HG03280 (cell line): ENCODE data around the gene SEC62.

ENCODE experiments used
- ATAC-seq: cut with Tn5 transposase; IDR thresholded peaks from one replicate; pipeline ENCODE4 v1.9.1; 2021; ENCODE audit warnings: mild to moderate bottlenecking, moderate library complexity; ENCODE audit not compliant: unreplicated experiment

The SEC62 gene

DNA sequence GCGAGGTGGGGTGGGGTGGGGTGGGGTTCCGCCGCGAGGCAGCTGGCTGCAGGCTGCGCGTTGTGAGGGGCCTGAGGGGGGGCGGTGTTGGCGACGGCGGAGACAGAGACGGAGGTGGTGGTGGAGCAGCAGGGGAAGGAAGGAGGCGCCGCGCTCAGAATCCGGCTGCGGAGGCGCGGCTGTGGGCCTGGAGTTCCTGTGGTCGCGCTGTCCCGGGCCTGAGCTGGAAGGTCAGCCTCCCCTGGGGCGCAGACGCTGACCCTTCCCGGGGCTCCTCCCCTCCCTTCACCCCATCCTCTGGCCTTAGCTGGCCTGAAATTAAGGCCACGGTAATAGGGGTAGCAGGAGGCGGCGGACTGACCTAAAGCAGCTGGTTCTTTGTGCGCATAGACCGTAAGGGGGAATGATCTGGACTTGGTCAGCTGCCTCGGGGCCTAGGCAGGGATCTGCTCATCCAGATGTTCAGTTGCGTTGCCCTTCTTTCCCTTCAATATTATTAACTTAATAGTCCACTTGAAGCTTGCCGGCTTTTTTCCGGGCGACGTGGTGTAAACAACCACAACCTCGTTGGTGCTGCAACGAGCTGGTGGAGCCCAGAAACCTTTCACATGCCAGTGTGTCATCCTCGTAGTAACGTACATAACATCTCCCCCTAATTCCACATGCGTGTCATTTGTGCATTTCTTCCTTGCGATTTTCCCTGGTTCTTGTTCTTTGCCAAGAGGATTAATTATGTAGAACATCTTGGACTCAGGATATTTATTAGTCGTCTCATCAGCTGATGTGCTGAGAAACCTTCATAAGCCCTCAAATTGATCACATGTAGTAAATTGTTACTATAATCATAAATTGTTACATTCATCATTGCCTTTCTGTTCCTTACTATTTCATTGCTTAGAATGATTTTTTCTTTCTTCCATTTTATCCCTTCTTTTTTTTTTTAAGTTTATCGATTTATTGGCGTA is 626 bp downstream of the SEC62 start:
- ATAC-seq, result peak; percentile 38

DNA sequence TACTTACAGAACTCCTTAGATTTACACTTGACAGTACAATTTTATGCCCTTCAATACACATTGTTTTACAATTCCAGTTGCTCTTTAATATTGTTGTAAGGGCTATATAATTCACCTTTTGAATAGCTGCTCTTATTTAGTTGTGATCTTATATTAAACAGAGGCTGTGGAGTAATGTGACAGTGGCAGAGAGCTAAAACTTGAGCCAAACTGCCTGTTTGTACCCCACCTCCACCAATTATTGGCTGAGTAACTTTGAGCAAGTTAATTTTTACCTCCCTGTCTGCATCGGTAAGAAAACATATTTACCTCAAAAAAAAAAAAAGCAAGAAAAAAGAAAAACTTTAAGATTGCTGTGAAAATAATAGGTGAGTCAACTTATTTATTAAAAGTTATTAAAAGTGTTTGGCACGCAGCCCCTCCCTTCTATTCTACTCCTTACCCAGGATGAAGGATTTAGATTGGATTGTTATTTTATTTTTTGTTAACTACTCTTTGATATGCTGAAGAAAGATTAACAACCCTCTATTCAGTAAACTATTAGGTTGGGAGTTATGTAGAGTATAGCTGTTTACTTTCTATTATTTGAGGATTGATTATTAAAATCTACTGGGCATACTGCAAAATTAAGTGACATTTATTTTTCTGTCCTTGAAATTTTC is 1.7 kb downstream of the SEC62 start:
- ATAC-seq, result no peak

DNA sequence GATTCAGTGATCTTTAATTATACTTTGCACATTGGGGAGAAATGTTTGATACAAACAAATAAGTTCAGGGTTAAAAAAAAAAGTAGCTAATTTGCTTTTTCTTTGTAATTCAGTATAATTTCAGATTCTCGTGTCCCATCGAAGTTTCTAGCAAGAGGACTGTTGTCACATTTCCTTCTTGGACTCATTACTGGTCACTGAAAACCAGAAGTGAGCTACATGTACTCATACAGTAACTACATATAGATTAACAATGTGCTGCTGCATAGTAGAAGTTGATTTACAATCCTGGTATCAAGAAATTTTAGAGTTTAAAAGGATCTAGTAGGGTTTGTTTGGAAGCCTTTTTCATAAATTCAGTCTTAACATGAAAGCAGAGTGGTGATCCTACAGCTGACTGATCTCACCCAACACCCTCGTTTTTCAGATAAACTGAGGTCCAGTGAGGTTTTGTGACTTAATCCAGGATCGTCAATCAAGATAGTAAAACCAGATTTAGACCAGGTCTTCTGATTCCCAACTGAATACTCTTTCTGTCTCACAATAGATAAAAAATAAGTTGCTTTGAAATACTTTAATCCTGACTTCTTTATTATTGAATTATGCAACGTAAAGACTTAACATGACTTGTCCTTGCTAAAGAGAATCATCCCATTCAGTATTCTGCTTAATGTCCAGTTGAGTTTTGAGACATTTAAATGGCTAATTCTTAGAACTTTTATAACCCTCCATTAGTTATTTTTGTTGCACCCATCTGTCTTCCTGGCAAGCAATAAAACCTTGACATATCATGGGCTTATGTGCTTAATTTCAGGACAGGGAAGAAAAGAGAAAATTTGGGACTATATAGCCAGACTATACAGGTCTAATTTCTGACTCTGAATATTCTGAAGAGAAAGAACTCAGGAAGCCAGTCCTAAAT is 2.8 kb downstream of the SEC62 start:
- ATAC-seq, result no peak

DNA sequence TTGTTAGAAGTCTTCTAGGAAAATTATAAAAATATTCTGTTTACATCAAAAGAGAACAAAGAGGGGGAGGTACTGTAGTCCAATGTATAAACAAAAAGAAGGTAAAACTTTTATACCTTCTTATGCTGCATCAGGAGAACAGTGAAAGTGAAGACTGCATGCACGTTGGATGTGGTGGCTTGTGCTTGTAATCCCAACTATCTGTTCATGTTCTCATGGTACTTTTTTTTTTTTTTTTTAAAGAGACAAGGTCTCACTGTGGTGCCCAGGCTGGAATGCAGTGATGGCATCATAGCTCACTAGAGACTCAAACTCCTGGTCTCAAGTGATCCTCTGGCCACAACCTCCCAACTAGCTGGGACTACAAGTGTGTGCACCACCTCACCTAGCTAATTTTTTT is 4.2 kb downstream of the SEC62 start:
- ATAC-seq, result no peak

DNA sequence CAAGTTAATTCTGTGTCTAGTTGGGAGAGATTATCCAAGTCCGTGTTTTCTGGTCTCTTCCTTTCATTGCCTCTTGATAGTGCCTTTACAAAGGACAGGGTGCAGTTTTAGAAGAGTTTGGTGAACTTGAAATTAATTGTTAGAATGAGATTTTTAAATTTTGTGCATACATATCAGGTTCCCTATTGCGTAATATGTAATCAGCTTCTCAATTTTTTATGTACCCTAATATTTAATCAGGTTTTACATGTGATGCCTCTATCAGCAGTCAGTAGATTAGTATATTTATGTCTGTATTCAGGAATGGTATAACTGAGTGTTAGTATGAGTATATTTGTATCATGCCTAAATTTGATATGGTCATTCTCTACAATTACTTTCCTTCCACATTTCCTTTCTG is 4.9 kb downstream of the SEC62 start:
- ATAC-seq, result no peak

DNA sequence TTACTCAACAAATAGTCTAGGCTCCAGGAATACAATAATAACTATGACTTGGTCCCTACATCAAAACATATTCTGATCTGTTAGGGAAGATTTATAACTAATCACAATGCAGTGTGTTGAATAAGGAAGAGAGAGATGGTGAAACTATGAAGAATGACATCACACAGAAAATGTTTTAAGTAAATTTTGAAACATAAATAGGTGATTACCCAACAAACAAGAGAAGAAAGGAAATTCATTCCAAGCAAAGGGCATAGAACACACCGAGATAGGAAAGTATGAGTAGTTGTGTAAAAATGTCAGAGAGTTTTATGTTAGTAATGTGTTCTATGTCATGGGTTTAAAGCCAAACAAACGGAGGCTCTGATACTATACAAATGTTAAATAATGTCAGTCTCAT is 13.4 kb downstream of the SEC62 start:
- ATAC-seq, result no peak

DNA sequence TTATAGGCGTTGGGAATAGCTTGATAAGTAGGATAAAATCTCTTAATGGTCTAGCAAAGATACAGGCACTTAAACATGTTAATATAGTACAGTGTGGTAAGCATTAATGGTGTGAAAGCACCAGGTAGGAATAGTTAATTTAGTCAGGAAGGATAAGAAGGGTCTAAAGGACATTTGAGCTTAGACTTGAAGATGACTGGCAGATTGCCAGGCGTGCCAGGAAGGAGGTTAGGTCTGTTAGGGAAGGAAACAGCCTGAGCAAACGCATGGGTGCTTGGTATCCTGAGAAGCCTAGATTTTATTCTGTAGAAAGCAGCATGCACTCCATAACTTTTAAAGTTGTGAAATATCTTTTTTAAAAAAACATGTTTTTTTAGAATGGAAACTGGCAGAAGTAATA is 17.7 kb downstream of the SEC62 start:
- ATAC-seq, result no peak

DNA sequence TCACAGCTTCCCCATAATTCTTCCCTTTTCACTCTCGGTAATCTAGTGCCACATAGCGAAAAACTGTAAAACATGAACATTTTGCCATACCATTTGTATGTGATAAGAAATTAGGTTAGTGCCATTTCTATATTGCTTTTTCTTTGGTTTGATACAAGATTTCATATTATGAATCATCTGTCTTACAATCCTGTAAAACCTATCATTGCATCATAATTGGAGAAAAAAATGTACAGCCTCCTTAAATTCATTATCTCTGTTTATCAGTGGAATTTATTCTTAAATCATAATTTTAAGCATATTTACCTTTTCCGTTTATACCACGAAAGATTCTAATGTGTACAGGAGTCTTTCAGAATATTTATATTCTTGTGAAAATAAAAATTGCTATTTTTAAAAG is 23.8 kb downstream of the SEC62 start:
- ATAC-seq, result no peak

DNA sequence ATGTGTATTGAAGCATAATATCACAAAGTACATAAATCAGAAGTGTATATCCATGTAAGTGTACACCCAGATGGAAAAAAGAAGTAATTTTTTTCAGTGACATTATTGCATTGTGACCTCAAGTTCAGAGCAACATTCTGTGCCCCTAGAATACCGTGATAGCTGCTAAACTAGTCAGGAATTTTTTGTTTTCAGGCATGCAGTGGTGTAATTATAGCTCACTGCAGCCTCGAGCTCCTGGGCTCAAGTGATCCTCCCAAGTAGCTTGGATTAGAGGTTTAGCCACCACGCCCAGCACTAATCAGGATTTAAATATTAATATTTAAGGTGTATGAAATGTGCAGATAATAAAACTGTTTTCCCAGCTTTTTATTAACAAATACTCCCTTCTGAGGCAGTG is 25.5 kb downstream of the SEC62 start:
- ATAC-seq, result no peak

DNA sequence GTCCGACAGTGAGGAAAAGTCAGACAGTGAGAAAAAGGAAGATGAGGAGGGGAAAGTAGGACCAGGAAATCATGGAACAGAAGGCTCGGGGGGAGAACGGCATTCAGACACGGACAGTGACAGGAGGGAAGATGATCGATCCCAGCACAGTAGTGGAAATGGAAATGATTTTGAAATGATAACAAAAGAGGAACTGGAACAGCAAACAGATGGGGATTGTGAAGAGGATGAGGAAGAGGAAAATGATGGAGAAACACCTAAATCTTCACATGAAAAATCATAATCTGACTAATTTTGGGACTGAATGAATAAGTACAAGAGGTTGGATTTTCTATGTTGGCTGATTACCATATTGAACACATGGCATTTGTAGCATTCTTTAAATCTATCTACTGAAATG is 26.2 kb downstream of the SEC62 start:
- ATAC-seq, result no peak

DNA sequence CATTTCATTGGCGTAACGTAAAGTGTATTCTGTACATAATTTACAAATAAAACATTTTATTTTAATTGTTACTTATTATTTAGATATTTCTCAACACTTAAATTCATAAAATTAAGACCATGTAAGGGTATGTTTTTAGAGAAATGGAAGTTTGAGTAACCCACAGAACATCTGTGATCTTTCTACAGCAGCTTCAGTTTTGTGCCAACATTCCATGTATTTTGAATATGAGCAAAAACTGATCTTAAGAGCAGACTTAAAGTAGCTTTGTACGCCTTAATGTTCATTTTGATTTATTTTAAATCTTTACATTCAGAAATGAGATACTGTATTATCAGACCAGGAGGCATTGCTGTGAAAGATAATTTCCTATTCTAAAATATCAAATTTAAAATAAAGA is 27.2 kb downstream of the SEC62 start:
- ATAC-seq, result no peak

DNA sequence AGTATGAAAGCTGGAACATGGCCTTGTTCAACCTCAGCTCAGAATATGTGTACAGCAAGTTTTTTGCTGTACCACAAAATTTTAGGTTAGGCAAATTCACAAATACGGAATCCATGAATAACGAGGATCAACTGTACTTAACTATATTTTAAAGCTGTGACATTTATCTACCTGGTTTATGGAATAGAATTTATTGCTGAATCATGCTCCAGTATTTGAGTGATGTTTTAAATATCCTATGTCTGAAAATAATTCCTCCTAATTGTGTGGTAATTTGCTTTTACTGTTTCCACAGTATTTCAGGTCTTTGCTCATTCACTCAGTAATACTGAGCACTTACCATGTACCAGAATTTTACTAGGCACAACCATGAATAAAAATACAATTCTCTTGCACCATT is 29.5 kb downstream of the SEC62 start:
- no peak for ATAC-seq

DNA sequence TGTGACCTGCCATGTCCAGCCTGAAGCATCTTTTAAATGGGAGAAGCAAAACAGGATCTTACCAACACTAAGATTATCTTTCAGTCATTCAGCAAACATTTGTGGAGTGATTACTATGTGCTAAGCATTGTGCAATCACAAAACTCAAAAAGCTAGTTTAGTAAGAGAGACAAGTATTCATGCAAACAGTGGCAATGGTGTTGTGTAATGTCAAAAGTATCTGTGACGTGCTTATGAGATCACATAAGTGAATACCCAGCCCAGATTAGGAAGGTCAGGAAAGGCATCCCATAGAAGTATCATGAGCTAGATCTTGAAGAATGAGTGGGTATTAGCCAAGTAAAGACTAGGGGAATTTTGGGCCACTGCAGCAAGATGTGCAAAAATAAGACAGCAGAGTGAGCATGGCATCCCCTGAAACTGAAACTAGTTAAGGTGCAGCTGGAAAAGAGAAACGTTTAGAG is 32.1 kb downstream of the SEC62 start:
- ATAC-seq, result peak; percentile 18

DNA sequence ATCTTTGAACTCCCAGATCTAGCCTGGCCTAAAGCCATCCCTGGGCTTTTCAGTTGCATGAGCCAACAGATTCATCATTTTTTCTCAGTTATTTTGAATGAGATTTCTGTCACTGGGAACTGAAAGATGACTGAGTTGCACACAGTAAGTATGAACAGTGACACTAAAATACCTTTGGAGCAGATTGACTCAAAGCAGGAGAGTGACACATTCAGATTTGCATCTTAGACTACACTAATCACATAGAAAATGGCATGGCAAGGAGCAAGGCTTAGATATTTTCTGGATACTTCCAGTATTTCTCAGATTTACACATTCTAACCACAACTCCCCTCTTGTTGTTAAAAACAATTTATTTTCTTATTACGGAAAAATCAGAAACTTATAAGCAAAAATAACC is 32.8 kb downstream of the SEC62 start:
- ATAC-seq, result peak; percentile 84

DNA sequence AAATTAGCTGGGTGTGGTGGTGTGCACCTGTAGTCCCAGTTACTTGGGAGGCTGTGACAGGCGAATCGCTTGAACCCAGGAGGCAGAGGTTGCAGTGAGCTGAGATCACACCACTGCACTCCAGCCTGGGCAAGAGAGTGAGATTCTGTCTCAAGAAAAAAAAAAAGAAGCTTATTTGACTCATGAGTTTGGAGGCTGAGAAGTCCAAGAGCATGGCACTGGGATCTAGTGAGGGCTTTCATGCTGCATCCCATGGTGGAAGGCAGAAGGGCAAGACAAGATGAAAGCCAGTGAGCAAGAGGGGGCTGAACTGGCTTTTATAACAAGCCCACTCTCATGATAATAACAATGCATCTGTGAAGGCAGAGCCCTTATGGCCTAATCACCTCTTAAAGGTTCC is 33.4 kb downstream of the SEC62 start:
- no peak for ATAC-seq

DNA sequence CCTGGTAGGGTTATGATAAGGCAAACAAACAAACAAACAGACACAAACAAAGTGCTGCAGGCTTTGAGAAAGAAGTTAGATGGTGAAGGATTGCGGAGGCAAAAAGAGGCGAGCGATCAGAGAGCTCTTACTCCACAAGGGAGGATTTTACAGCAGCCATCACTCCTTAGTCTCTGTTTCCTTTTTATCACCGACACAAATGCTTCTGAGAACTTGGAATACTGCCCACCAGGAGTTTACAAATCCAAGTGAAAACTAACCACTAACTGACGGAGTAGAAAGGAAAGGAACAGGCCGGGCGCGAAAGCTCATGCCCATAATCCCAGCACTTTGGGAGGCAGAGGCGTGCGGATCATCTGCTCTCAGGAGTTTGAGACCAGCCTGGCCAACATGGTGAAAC is 35.6 kb downstream of the SEC62 start:
- ATAC-seq, result no peak

DNA sequence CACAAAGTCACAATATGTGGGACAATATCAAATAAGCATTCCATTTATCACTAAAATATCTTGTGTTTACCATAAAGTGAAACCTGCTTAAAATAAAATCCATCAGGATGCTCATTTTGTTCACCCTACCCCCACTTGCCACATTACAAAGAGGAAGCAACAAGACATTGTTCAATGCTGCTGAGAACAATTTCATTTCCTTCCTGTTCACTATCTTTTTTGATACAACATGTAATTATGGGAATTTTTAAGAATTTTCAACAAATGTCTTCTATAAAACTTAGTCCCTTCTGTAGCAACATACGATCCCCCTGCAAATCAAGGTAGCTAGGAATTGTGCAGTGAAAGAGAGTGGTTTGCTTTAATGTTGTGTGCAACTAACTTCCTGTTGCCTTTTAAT is 36.3 kb downstream of the SEC62 start:
- ATAC-seq, result no peak

DNA sequence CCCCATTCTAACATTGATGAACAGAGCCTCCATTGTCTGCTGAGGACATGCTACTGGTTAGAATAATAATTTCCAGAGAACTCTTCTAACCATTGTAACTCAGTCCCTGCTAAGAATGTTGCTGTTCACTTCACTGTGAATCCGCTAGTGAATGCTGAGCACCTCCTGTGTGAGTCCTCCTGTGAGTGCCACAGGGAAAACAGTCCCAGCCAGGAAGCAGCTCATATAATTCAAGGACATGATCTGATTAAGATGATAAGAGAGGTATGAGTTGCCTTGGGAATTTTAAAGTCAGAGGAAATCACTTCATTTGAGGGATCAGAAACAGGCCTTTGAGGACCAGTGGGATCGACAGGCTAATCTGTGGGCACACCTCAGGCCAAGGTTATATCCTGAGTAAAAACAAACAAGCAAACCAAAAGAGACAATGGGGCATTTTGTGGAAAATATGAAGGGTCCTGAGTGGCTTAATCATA is 37.3 kb downstream of the SEC62 start:
- ATAC-seq, result no peak

DNA sequence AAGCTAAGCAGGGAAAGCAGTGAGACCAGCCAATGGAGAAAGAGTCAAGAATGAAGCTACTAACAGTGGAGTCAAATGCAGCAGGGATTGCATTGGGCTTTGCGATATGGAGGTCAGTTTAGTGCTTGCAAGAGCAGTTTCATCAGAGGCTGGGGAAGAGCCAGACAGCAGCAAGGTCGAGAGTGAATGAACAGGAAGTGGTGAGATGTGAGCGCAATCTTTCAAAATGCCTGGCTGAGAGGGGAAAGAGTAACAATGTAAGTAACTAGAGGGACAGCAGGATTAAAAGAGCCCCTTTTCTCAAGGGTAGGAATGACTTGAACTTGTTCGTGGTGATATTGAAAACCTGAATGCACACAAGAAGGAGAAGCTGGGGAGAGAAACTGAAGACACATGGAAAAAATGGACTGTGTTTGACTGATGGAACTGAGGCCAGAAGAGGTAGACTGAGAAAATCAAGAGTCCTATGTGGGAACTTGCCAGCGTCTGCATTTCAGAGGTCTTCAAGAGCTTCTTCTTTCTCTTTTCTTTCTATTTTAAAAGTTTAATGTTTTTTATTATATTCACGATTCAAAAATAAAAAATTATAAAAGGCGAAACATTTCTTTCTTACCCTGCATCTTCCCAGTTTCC is 40.5 kb downstream of the SEC62 start:
- peak; percentile 77 for ATAC-seq

DNA sequence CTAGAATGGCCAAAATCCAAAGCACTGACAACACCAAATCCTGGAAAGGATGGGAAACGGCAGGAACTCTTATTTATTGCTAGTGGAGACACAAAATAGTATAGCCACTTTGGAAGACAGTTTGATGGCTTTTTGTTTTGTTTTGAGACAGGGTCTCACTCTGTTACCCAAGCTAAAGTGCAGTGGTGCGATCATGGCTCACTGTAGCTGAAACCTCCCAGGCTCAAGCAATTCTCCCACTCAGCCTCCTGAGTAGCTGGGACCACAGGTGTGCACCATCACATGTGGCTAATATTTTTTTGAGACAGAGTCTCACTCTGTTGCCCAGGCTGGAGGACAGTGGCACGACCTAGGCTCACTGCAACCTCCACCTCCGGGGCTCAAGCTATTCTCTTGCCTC is 43.9 kb downstream of the SEC62 start:
- no peak for ATAC-seq
